IMR-90 (cell line): ENCODE data around the gene RNU6-8.

Experiments
- BHLHE40 ChIP-seq: fragments of 150-350 bp; IDR thresholded peaks from 2 replicates; pipeline ENCODE4 v1.6.1; 2016; ENCODE audit warnings: mild to moderate bottlenecking, low read depth, low read length
- CEBPB ChIP-seq: IDR thresholded peaks from 2 replicates; pipeline ENCODE4 v1.6.1; 2012; ENCODE audit warnings: low read depth, low read length, improper control_type of control experiment
- CTCF ChIP-seq: conservative IDR thresholded peaks from 2 replicates; pipeline ENCODE4 v1.5.1; 2012; ENCODE audit warnings: mild to moderate bottlenecking, low read depth, low read length, improper control_type of control experiment
- FOS ChIP-seq: fragments of 150-350 bp; IDR thresholded peaks from 2 replicates; pipeline ENCODE4 v1.6.1; 2016; ENCODE audit warnings: low read depth, low read length
- MAZ ChIP-seq: IDR thresholded peaks from 2 replicates; pipeline ENCODE4 v1.6.1; 2012; ENCODE audit warnings: low read depth, mild to moderate bottlenecking, low read length, improper control_type of control experiment, moderate library complexity, borderline replicate concordance
- POLR2A ChIP-seq: IDR thresholded peaks from 2 replicates; pipeline ENCODE4 v1.6.1; 2012; ENCODE audit warnings: mild to moderate bottlenecking, low read depth, low read length
- RAD21 ChIP-seq: IDR thresholded peaks from 2 replicates; pipeline ENCODE4 v1.6.1; 2012; ENCODE audit warnings: low read length, improper control_type of control experiment
- RCOR1 ChIP-seq: IDR thresholded peaks from 2 replicates; pipeline ENCODE4 v1.6.1; 2012; ENCODE audit warnings: mild to moderate bottlenecking, low read length, improper control_type of control experiment; ENCODE audit not compliant: insufficient replicate concordance
- RFX5 ChIP-seq: IDR thresholded peaks from 2 replicates; pipeline ENCODE4 v1.8.0; 2012; ENCODE audit warnings: low read depth, mild to moderate bottlenecking, low read length, moderate library complexity
- SMC3 ChIP-seq: fragments of 150-350 bp; IDR thresholded peaks from 2 replicates; pipeline ENCODE4 v1.6.1; 2016; ENCODE audit warnings: low read depth, mild to moderate bottlenecking, antibody characterized with exemption, low read length, moderate library complexity
- USF2 ChIP-seq: fragments of 150-350 bp; IDR thresholded peaks from 2 replicates; pipeline ENCODE4 v1.6.1; 2017; ENCODE audit warnings: mild to moderate bottlenecking, antibody characterized with exemption, low read length, low read depth

DNA sequence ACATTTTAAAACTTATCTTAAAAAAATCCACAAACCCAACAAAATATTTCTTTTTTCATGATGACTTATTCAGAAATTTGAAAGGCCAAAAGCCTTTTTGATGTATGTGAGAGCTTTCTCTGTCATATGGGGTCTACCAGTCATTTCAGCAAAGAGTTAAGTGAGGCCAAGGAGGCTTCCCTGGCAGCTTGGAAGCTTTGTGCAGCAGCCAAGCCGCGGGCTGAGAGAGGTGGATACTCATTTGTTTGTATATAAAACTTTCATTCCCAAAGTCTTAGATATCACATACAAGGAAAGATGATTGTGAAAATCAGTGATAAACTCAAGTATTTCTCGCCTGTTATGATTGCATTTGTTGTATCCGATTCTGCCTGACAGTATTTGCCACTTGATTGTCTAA, 48.5 kb upstream of the RNU6-8 start:
- no peak for TF ChIP-seq CTCF
- no peak for TF ChIP-seq FOS
- TF ChIP-seq BHLHE40, result no peak
- no peak for TF ChIP-seq CEBPB
- TF ChIP-seq MAZ, result no peak
- TF ChIP-seq POLR2A, result no peak
- TF ChIP-seq RAD21, result no peak
- TF ChIP-seq SMC3, result no peak
- no peak for TF ChIP-seq RFX5
- TF ChIP-seq RCOR1, result no peak
- no peak for TF ChIP-seq USF2
